Esophagus squamous epithelium (tissue), 5 donors: ENCODE results near the gene FGGY. TPM values are rescaled to one million over a fixed set of nuclear protein-coding genes. Genes with fewer than 3 reads are reported as not detected.

Experiments
- DNase-seq: peaks from one replicate; lab custom pipeline; 2025; lab: John Stamatoyannopoulos, UW
- H3K27ac ChIP-seq, 4 donors: fragments of 200-600 bp; sonication (generic); one replicate each; pipeline ENCODE4 v1.5.1; 2016 to 2019; ENCODE audit warnings: mild to moderate bottlenecking in 1 of 4
- H3K27me3 ChIP-seq, 4 donors: fragments of 200-600 bp; sonication (generic); 1 replicate in 3 of 4; 2 replicates in 1 of 4; pipeline versions ENCODE4 v1.5.1 to v1.6.0; 2017 to 2021; ENCODE audit warnings: antibody characterized with exemption in 1 of 4
- H3K36me3 ChIP-seq, 3 donors: fragments of 200-600 bp; sonication (generic); one replicate each; pipeline ENCODE4 v1.5.1; 2016 to 2019
- H3K4me1 ChIP-seq, 3 donors: fragments of 200-600 bp; sonication (generic); one replicate each; pipeline ENCODE4 v1.5.1; 2017 to 2019
- H3K4me3 ChIP-seq, 4 donors: fragments of 200-600 bp; sonication (generic); 1 replicate in 3 of 4; 2 replicates in 1 of 4; pipeline ENCODE4 v1.5.1; 2016 to 2019; ENCODE audit warnings: mild to moderate bottlenecking in 2 of 4, moderate library complexity in 1 of 4
- H3K9me3 ChIP-seq, 3 donors: fragments of 200-600 bp; sonication (generic); one replicate each; pipeline ENCODE4 v1.5.1; 2016 to 2019
- CTCF ChIP-seq, 6 experiments: fragments of 450-650 bp in 4 of 6; fragments of 200-600 bp in 2 of 6; sonication (generic) in 2 of 6; IDR thresholded peaks; one replicate each; pipeline ENCODE4 v1.5.1; 2016 to 2019; ENCODE audit warnings: antibody characterized with exemption in 6 of 6, mild to moderate bottlenecking in 4 of 6, moderate library complexity in 4 of 6
- POLR2A ChIP-seq, 4 donors: fragments of 450-650 bp; IDR thresholded peaks; one replicate each; pipeline ENCODE4 v1.6.1; 2017; ENCODE audit warnings: antibody characterized with exemption in 4 of 4, mild to moderate bottlenecking in 4 of 4, moderate library complexity in 3 of 4
- WGBS, 2 donors: methylation state at CpG; one replicate each; pipeline ENCODE4 v1.1.5; 2018; 5-methylcytosine and 5-hydroxymethylcytosine counted together
- intact Hi-C: fragments of 100-400 bp; cut with DNase I; formaldehyde crosslinking; loops from one replicate; pipeline ENCODE4 v1.15.0; 2022
- total RNA-seq, 4 donors: library from RNA; depleted of rRNA; stranded (reverse); fragments of >200 nt; gene quantifications; one replicate each; pipeline ENCODE4 v1.1.0, GENCODE V29; 2016
- donor health status: DM: yes; HTN: yes; CAD: no.

FGGY gene
- total RNA-seq, 4 donors from 2014 or later: 6.0 to 18.1 (median 9.3) TPM

- TF ChIP-seq CTCF (IDR thresholded peaks at IDR 0.05): no peak
- no peak for TF ChIP-seq POLR2A (IDR thresholded peaks at IDR 0.05)
- H3K4me1 ChIP-seq: peaks cover 6 to 10% (median 7%) of the 10 kb centered on the region in 3 donors
- DNase-seq: no peak
- 72 to 80% methylated on average over 4 of the region's 4 CpGs for WGBS, 2 donors
- no peak overlapping the region for H3K4me3 ChIP-seq
- no peaks in the 10 kb centered on the region for H3K9me3 ChIP-seq
- no peaks in the 10 kb centered on the region for H3K36me3 ChIP-seq
- H3K27me3 ChIP-seq: no peaks in the 10 kb centered on the region
- intact Hi-C loops: no loop called here
- no peak overlapping the region for H3K27ac ChIP-seq
Measured at GRCh38 chr1:59442492-59442891, 145.6 kb downstream of the FGGY start.

GRCh38 chr1:59443310-59443709 lies 146.4 kb downstream of the FGGY start:
- H3K27ac ChIP-seq: no peak overlapping the region
- WGBS, 2 donors: 31% methylated on average over 1 of the region's 1 CpG; no CpG with 5 or more reads in 1 of the 2 donors
- no peak for DNase-seq
- no peaks in the 10 kb centered on the region for H3K9me3 ChIP-seq
- H3K4me1 ChIP-seq: peaks cover 6 to 10% (median 7%) of the 10 kb centered on the region in 3 donors
- intact Hi-C loops: no loop called here
- H3K27me3 ChIP-seq: no peaks in the 10 kb centered on the region
- TF ChIP-seq CTCF (IDR thresholded peaks at IDR 0.05) (no peak), POLR2A (IDR thresholded peaks at IDR 0.05) (no peak)
- no peaks in the 10 kb centered on the region for H3K36me3 ChIP-seq
- no peak overlapping the region for H3K4me3 ChIP-seq

GRCh38 chr1:59444520-59444919 lies 147.6 kb downstream of the FGGY start:
- Histone ChIP-seq H3K4me3 (no peak overlapping the region), H3K36me3 (no peaks in the 10 kb centered on the region), H3K4me1 (peaks cover 6 to 10% (median 7%) of the 10 kb centered on the region in 3 donors), H3K27ac (peak overlapping the region in 1 of 4 donors; percentile 45), H3K27me3 (no peaks in the 10 kb centered on the region), H3K9me3 (no peaks in the 10 kb centered on the region)
- no peak for DNase-seq
- TF ChIP-seq CTCF (IDR thresholded peaks at IDR 0.05) (no peak), POLR2A (IDR thresholded peaks at IDR 0.05) (no peak)
- WGBS, 2 donors: 92 to 99% methylated on average over 5 to 6 of the region's 6 CpGs
- intact Hi-C loops: no loop called here

GRCh38 chr1:59445040-59445439 lies 148.1 kb downstream of the FGGY start:
- no peak for DNase-seq
- Histone ChIP-seq H3K9me3 (no peaks in the 10 kb centered on the region), H3K27me3 (no peaks in the 10 kb centered on the region), H3K36me3 (no peaks in the 10 kb centered on the region), H3K27ac (peak overlapping the region in 2 of 4 donors; percentile 36 to 45), H3K4me1 (peaks cover 6 to 10% (median 7%) of the 10 kb centered on the region in 3 donors), H3K4me3 (no peak overlapping the region)
- WGBS, 2 donors: 25 to 27% methylated on average over 1 of the region's 1 CpG
- intact Hi-C loops: no loop called here
- TF ChIP-seq POLR2A (IDR thresholded peaks at IDR 0.05): no peak
- no peak for TF ChIP-seq CTCF (IDR thresholded peaks at IDR 0.05)

GRCh38 chr1:59446257-59446901 lies 149.5 kb downstream of the FGGY start:
- TF ChIP-seq POLR2A (IDR thresholded peaks at IDR 0.05) (no peak), CTCF (IDR thresholded peaks at IDR 0.05) (no peak)
- WGBS, 2 donors: 69 to 76% methylated on average over 9 of the region's 9 CpGs
- Histone ChIP-seq H3K27me3 (no peaks in the 10 kb centered on the region), H3K4me1 (peaks cover 6 to 10% (median 7%) of the 10 kb centered on the region in 3 donors), H3K9me3 (no peaks in the 10 kb centered on the region), H3K27ac (peak overlapping the region in 3 of 4 donors; percentile 36 to 56 (median 36)), H3K36me3 (no peaks in the 10 kb centered on the region), H3K4me3 (no peak overlapping the region)
- no peak for DNase-seq
- intact Hi-C loops: no loop called here
